GM23338 (cell line): Measurements from ENCODE around the gene DIP2C.

Experiments used
- CREB1 ChIP-seq: fragments of 250-450 bp; sonication (Bioruptor Pico); IDR thresholded peaks from 2 replicates; pipeline ENCODE4 v1.5.0; 2020; ENCODE audit warnings: low read depth, mild to moderate bottlenecking, moderate library complexity
- CTCF ChIP-seq, 2 experiments: fragments of 200-600 bp in 1 of 2; sonication (generic) in 1 of 2; conservative IDR thresholded peaks; 2 replicates each; pipeline versions ENCODE4 v1.5.1 to v1.6.1; 2016 to 2017; ENCODE audit warnings: antibody characterized with exemption in 2 of 2, low read depth in 2 of 2, mild to moderate bottlenecking in 2 of 2, moderate library complexity in 1 of 2
- ETS1 ChIP-seq: IDR thresholded peaks from 2 replicates; pipeline ENCODE4 v1.6.1; 2016; ENCODE audit warnings: antibody characterized with exemption
- EZH2 ChIP-seq: fragments of 200-600 bp; sonication (generic); IDR thresholded peaks from one replicate; pipeline ENCODE4 v1.8.0; 2017; ENCODE audit warnings: antibody characterized with exemption, mild to moderate bottlenecking, low read depth; ENCODE audit not compliant: unreplicated experiment
- EZH2phosphoT487 ChIP-seq: fragments of 200-600 bp; sonication (generic); IDR thresholded peaks from one replicate; pipeline ENCODE4 v1.8.1; 2018; ENCODE audit warnings: antibody characterized with exemption; ENCODE audit not compliant: unreplicated experiment
- NANOG ChIP-seq: IDR thresholded peaks from 2 replicates; pipeline ENCODE4 v1.6.1; 2016; ENCODE audit warnings: antibody characterized with exemption, borderline replicate concordance
- POLR2AphosphoS5 ChIP-seq: IDR thresholded peaks from 2 replicates; pipeline ENCODE4 v1.6.1; 2016; ENCODE audit warnings: antibody characterized with exemption, low read depth
- REST ChIP-seq: IDR thresholded peaks from one replicate; pipeline ENCODE4 v1.6.1; 2018; ENCODE audit warnings: antibody characterized with exemption; ENCODE audit not compliant: unreplicated experiment
- ZNF114 ChIP-seq: fragments of 250-450 bp; sonication (Bioruptor Pico); IDR thresholded peaks from 2 replicates; pipeline ENCODE4 v1.5.0; 2020; ENCODE audit warnings: mild to moderate bottlenecking, moderate library complexity
- ZNF331 ChIP-seq: fragments of 250-450 bp; sonication (Bioruptor Pico); IDR thresholded peaks from 2 replicates; pipeline ENCODE4 v1.5.0; 2020; ENCODE audit warnings: low read depth, mild to moderate bottlenecking, moderate library complexity
- ZNF462 ChIP-seq: fragments of 250-450 bp; sonication (Bioruptor Pico); IDR thresholded peaks from 2 replicates; pipeline ENCODE4 v1.5.0; 2020; ENCODE audit warnings: mild to moderate bottlenecking, moderate library complexity

GRCh38 chr10:285216-285615 lies 404.3 kb downstream of the DIP2C start:
- TF ChIP-seq CTCF (conservative IDR thresholded peaks at IDR 0.05; ENCODE audit: low read depth in 2 of 2) = no peak
- no peak for TF ChIP-seq EZH2
- no peak for TF ChIP-seq REST
- TF ChIP-seq NANOG = no peak
- TF ChIP-seq ZNF114 (CRISPR knock-in tag) = no peak
- TF ChIP-seq POLR2AphosphoS5 = no peak
- no peak for TF ChIP-seq EZH2phosphoT487
- no peak for TF ChIP-seq ETS1
- TF ChIP-seq CREB1 (CRISPR knock-in tag) = no peak
- no peak for TF ChIP-seq ZNF331
- TF ChIP-seq ZNF462 (CRISPR knock-in tag) = no peak
